Hematopoietic multipotent progenitor cell treated with erythropoietin and hydrocortisone succinate and interleukin-3 and kit ligand, for 6 days (in vitro differentiated cells): ENCODE data around the gene RPS27A.
"Not testable (repeated sequence)": the region's sequence is repeated elsewhere in the genome, so short reads cannot be mapped to it uniquely, and the experiment has no call there.

Source experiments
- DNase-seq: peaks from one replicate; pipeline ENCODE4 v3.0.0-alpha.2; 2015

RPS27A gene

GRCh38 chr2:55232084-55232862 lies at the start of gene RPS27A, which contains the start of gene CLHC1:
RPS27A (plus strand) TSS chr2:55232688; CDS start chr2:55232825, 137 bp downstream.
CLHC1 (minus strand) TSS chr2:55232293; CDS start chr2:55222411, 9,882 bp downstream.
- peak; percentile 98 for DNase-seq

- not testable (repeated sequence) for DNase-seq
Observed at GRCh38 chr2:55186837-55187236, 45.7 kb upstream of the RPS27A start.

GRCh38 chr2:55191888-55192287 lies 40.6 kb upstream of the RPS27A start:
- not testable (repeated sequence) for DNase-seq

- no peak for DNase-seq
Observed at GRCh38 chr2:55196526-55196925, 36.0 kb upstream of the RPS27A start.

GRCh38 chr2:55200416-55200815 lies 32.1 kb upstream of the RPS27A start:
- DNase-seq, result no peak

GRCh38 chr2:55204536-55204935 lies 28.0 kb upstream of the RPS27A start:
- no peak for DNase-seq

GRCh38 chr2:55204950-55205349 lies 27.5 kb upstream of the RPS27A start:
- DNase-seq, result no peak

- DNase-seq, result no peak
Observed at GRCh38 chr2:55213822-55214221, 18.7 kb upstream of the RPS27A start.

- peak; percentile 16 for DNase-seq
Observed at GRCh38 chr2:55223958-55224760, 8.3 kb upstream of the RPS27A start.

- DNase-seq, result no peak
Observed at GRCh38 chr2:55224761-55225261, 7.7 kb upstream of the RPS27A start.

- DNase-seq, result no peak
Observed at GRCh38 chr2:55225481-55226020, 6.9 kb upstream of the RPS27A start.

GRCh38 chr2:55227437-55228225 lies 4.9 kb upstream of the RPS27A start:
- peak; percentile 71 for DNase-seq

- DNase-seq, result no peak
Observed at GRCh38 chr2:55228226-55228563, 4.3 kb upstream of the RPS27A start.

GRCh38 chr2:55229221-55229620 lies 3.3 kb upstream of the RPS27A start:
- no peak for DNase-seq

- DNase-seq, result no peak
Observed at GRCh38 chr2:55230551-55230950, 1.9 kb upstream of the RPS27A start.

GRCh38 chr2:55231546-55232083 lies 873 bp upstream of the RPS27A start:
- DNase-seq, result peak; percentile 56

- DNase-seq, result peak; percentile 58
Observed at GRCh38 chr2:55232863-55233657, 572 bp downstream of the RPS27A start.

GRCh38 chr2:55233658-55233940 lies 1.1 kb downstream of the RPS27A start:
- no peak for DNase-seq

- peak; percentile 37 for DNase-seq
Observed at GRCh38 chr2:55235724-55236538, 3.4 kb downstream of the RPS27A start.

- DNase-seq, result peak; percentile 11
Observed at GRCh38 chr2:55236992-55237543, 4.6 kb downstream of the RPS27A start.
